AG09319 (cell line): Measurements from ENCODE around the gene C2orf92.

Source experiments
- DNase-seq: peaks from one replicate; pipeline ENCODE4 v3.0.0-alpha.2; 2010; ENCODE audit warnings: low read depth; ENCODE audit errors: extremely low read depth
- TF ChIP-seq, protein P1 (sequence below): IDR thresholded peaks from 2 replicates; pipeline ENCODE4 v1.5.1; 2011; ENCODE audit warnings: low read depth, mild to moderate bottlenecking, inconsistent platforms, low read length, moderate library complexity

The C2orf92 gene

DNA sequence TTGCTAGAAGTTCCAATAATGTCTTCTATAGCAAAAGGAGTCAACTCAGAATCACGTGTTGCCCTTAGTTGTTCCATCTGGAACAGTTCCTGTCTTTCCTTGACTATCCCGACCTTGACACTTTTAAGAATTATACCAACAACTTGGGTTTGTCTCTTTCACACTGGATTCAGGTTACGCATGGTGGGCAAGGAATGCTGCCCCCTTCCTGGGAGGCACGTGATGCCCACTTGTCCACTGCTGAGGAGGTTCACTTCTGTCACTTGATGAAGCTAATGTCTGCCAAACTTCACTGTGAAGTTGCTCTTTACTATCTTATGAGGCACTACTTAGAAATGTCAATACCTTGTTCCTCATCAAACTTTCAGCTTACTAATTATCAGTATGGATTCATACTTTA lies 18.4 kb upstream of the C2orf92 start:
- TF ChIP-seq, protein P1, sequence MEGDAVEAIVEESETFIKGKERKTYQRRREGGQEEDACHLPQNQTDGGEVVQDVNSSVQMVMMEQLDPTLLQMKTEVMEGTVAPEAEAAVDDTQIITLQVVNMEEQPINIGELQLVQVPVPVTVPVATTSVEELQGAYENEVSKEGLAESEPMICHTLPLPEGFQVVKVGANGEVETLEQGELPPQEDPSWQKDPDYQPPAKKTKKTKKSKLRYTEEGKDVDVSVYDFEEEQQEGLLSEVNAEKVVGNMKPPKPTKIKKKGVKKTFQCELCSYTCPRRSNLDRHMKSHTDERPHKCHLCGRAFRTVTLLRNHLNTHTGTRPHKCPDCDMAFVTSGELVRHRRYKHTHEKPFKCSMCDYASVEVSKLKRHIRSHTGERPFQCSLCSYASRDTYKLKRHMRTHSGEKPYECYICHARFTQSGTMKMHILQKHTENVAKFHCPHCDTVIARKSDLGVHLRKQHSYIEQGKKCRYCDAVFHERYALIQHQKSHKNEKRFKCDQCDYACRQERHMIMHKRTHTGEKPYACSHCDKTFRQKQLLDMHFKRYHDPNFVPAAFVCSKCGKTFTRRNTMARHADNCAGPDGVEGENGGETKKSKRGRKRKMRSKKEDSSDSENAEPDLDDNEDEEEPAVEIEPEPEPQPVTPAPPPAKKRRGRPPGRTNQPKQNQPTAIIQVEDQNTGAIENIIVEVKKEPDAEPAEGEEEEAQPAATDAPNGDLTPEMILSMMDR, result no peak
- DNase-seq, result no peak

DNA sequence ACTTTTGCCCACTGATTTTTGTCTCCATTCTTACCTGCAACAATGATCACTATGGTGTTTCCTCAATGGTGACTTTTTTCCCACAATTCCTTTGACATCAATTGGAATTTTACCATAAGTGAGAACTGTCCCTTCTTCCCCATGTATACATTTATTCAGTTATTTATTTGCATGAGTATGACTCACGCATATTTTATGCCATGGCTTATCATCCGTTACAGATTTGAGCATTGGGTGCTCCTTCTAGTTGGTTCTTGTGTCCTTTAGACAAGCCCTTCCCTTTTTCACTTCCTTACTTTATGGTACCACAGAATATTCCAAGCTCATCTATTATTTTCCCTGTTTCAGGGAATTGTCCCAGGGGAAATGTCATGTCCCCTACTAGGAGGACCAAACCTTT lies 16.0 kb upstream of the C2orf92 start:
- TF ChIP-seq, protein P1, result no peak
- DNase-seq, result no peak

DNA sequence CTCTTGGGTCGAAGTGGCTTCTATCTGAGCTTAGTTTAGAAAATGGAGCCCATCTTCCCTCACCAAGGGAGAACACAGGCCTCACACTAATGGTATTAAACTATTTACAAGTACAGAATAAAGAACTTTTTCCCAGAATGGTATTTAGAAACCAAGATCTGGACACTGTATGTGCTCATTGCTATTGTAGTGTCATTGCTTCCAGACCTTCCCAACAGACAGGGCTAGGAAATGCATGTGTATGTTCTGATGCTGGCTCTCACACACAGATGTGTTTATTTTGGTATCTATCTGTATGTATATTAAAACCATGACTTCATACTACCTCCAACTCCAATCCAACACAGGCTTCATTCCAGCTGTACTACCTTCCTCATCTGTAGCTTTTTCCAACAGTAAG lies 15.6 kb upstream of the C2orf92 start:
- no peak for DNase-seq
- TF ChIP-seq, protein P1, result no peak

DNA sequence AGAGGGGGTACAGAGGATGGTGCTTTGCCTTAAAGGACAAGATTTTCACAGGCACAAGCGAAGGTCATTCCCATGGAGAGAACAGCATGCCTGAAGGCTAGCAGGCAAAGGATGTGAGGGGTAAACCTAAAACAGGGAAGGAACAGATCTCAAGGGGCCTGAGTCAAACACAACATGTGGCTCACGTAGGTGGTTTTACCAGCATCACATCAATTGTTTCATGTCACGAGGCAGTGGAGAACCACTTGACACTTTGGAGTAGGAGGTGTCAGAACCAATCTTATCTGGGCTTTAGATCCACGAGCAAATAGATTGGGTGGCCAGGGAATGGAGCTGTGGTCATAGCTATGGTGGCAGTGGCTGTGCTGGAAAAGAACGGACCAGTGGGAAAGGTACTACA lies 15.2 kb upstream of the C2orf92 start:
- TF ChIP-seq, protein P1, result no peak
- no peak for DNase-seq

DNA sequence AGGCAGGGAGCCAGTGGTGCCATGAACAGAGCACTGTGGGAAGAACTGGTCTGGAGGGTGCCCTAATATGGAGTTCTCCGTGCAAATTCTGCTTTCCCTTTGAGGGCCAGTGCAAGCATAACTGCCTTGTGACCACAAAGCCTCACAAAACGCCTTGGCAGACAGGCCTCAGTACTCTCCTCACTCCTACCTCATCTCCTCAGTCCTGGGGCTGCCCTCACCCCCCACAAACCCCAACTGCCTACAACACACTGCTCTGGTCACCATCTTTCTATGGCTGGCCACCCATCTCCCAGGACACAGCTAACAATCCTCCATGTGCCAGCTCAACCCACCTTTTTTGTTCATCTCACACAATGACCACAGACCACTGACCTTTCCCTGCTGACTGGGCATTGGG lies 14.7 kb upstream of the C2orf92 start:
- no peak for DNase-seq
- TF ChIP-seq, protein P1, result no peak

DNA sequence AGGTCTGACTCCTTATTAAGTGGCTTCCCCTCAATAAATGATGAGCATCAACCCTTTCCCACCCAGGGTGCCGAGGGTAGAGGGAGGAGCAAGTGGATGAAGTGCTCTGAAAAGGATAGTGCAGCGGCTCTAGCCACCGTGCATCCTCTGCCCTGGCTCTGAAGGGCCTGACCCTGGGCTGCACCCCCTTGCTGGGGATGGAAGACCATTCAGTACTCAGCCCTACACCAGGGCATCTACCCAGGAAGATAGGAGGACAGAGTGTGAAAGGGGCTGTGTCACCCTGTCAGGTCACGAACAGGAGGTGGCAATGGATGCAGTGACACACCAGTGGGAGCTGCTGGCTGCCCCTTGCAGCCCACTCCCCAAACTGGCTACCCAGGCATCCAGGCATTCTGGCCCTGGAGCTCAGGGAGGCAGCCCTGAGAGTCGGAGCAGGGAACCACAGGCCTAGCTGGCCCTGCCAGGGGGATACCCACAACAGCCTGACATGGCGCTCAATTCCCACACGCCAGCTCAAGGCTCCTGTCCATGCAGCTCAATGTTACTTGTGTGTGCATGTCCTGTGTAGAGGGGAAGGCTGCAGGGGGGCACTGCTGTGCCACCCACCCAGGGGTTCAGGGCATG lies 13.3 kb upstream of the C2orf92 start:
- DNase-seq, result no peak
- TF ChIP-seq, protein P1, result no peak

DNA sequence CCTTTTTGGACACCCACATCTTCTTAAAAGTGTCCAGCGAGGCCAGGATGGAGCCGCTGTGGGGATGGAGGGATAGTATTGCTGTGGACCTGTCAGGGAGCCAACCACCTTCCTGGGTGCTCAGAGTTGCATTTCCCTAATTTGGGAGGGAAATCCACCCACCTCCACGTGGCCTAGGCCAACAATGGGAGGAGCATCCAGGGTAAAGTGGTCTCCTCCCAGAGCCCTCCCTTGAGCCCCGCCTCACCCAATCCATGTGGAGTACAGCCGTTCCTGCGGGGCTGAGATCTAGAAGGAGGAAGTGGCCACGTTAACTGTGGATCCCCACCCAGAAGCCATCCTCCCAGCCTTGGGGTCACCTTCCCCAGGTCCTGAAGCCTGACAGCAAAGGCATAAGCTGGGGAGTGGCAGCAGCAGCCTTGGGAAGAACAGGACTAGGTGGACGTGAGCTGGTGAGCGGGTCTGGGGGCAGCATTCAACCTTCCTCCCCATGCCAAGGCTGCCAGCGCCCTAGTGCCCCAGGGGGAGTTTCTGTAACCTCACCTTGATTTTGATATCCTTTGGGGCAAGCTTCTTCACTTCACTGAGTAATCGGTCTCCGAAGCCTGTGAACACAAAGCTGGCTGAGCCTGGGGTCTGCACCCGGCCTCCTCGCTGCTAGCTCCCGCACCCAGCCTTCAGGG lies 12.5 kb upstream of the C2orf92 start:
- TF ChIP-seq, protein P1, result no peak
- DNase-seq, result no peak
